NT2/D1 (cell line): ENCODE measurements around the gene BCL11B.

ENCODE experiments used
- SUZ12 ChIP-seq: IDR thresholded peaks from 2 replicates; pipeline ENCODE4 v1.6.1; 2011; ENCODE audit not compliant: insufficient read length, insufficient read depth; ENCODE audit errors: extremely low read depth
- YY1 ChIP-seq: IDR thresholded peaks from 2 replicates; pipeline ENCODE4 v1.6.1; 2011; ENCODE audit not compliant: insufficient read length, insufficient read depth
- ZNF274 ChIP-seq: IDR thresholded peaks from 2 replicates; pipeline ENCODE4 v1.6.1; 2011; ENCODE audit warnings: mild to moderate bottlenecking, low read depth, low read length

GRCh38 chr14:99145307-99145706 is 126.7 kb downstream of the BCL11B start:
- TF ChIP-seq YY1 (no peak), ZNF274 (no peak), SUZ12 (no peak)
